Neural cell (in vitro differentiated cells): Measurements from ENCODE around the gene CCP110. TPM values are rescaled to one million over a fixed set of nuclear protein-coding genes. Genes with fewer than 3 reads are reported as not detected.

Experiments
- H2AFZ ChIP-seq: fragments of 200-600, 300-800 bp; sonication (generic), shearing (Covaris generic); 2 replicates; pipeline ENCODE4 v1.6.0; 2014; ENCODE audit warnings: low read depth, mild to moderate bottlenecking, antibody characterized with exemption, low read length, moderate library complexity
- H3F3A ChIP-seq: fragments of 200-600 bp; shearing (Covaris generic); 2 replicates; pipeline ENCODE4 v1.6.1; 2016; ENCODE audit warnings: mild to moderate bottlenecking, moderate library complexity, mixed read lengths, antibody characterized with exemption, low read length; ENCODE audit not compliant: insufficient read depth, poor library complexity, severe bottlenecking
- H3K27ac ChIP-seq: fragments of 200-600, 300-800 bp; sonication (generic), shearing (Covaris generic); 2 replicates; pipeline ENCODE4 v1.5.1; 2014; ENCODE audit warnings: mild to moderate bottlenecking, low read length, moderate library complexity
- H3K27me3 ChIP-seq: fragments of 300-800, 200-600 bp; sonication (generic), shearing (Covaris generic); 2 replicates; pipeline ENCODE4 v1.6.0; 2014; ENCODE audit warnings: mild to moderate bottlenecking, low read depth, low read length, moderate library complexity; ENCODE audit not compliant: insufficient read depth
- H3K36me3 ChIP-seq: fragments of 300-800, 200-600 bp; sonication (generic), shearing (Covaris generic); 2 replicates; pipeline ENCODE4 v1.5.1; 2014; ENCODE audit warnings: mild to moderate bottlenecking, antibody characterized with exemption, low read length, moderate library complexity; ENCODE audit not compliant: insufficient read depth
- H3K4me2 ChIP-seq: fragments of 300-800, 200-600 bp; sonication (generic), shearing (Covaris generic); 2 replicates; pipeline ENCODE4 v1.6.0; 2014; ENCODE audit warnings: mild to moderate bottlenecking, low read length
- H3K4me3 ChIP-seq: fragments of 300-800, 200-600 bp; sonication (generic), shearing (Covaris generic); 2 replicates; pipeline ENCODE4 v1.5.1; 2014; ENCODE audit warnings: mild to moderate bottlenecking, low read length, moderate library complexity
- H3K79me2 ChIP-seq: fragments of 200-600 bp; shearing (Covaris generic); replicated peaks from 2 replicates; pipeline ENCODE4 v1.6.0; 2014; ENCODE audit warnings: mild to moderate bottlenecking, low read length, moderate library complexity; ENCODE audit not compliant: insufficient read depth
- H3K9ac ChIP-seq: fragments of 300-800, 200-600 bp; sonication (generic), shearing (Covaris generic); 2 replicates; pipeline ENCODE4 v1.6.1; 2016; ENCODE audit warnings: mild to moderate bottlenecking, low read length, mixed read lengths
- H3K9me2 ChIP-seq: fragments of 200-600 bp; shearing (Covaris generic); 2 replicates; pipeline ENCODE4 v1.6.1; 2016; ENCODE audit warnings: mild to moderate bottlenecking, low read length, mixed read lengths; ENCODE audit not compliant: insufficient read depth
- H3K9me3 ChIP-seq: fragments of 200-600, 300-800 bp; sonication (generic), shearing (Covaris generic); 2 replicates; pipeline ENCODE4 v1.6.1; 2016; ENCODE audit warnings: mild to moderate bottlenecking, mixed run types, low read length, moderate library complexity, mixed read lengths
- H4K20me1 ChIP-seq: fragments of 200-600 bp; shearing (Covaris generic); 2 replicates; pipeline ENCODE4 v1.6.1; 2016; ENCODE audit warnings: mild to moderate bottlenecking, mixed run types; ENCODE audit not compliant: insufficient read depth
- EP300 ChIP-seq: fragments of 450-650 bp; conservative IDR thresholded peaks from 2 replicates; pipeline ENCODE4 v1.6.1; 2014; ENCODE audit warnings: antibody characterized with exemption, mild to moderate bottlenecking, moderate library complexity; ENCODE audit not compliant: poor library complexity, severe bottlenecking
- EZH2 ChIP-seq: fragments of 200-600, 300-800 bp; shearing (Covaris generic), sonication (generic); IDR thresholded peaks from 2 replicates; pipeline ENCODE4 v1.6.1; 2014; ENCODE audit warnings: antibody characterized with exemption, low read length, borderline replicate concordance, mild to moderate bottlenecking; ENCODE audit not compliant: insufficient read depth, poor library complexity, severe bottlenecking
- MXI1 ChIP-seq: fragments of 450-650 bp; conservative IDR thresholded peaks from 2 replicates; pipeline ENCODE4 v1.6.1; 2014; ENCODE audit warnings: antibody characterized with exemption, mild to moderate bottlenecking; ENCODE audit not compliant: poor library complexity, severe bottlenecking
- POLR2AphosphoS5 ChIP-seq: IDR thresholded peaks from 2 replicates; pipeline ENCODE4 v1.6.1; 2012
- RAD21 ChIP-seq: fragments of 450-650 bp; conservative IDR thresholded peaks from 2 replicates; pipeline ENCODE4 v1.6.1; 2014; ENCODE audit warnings: antibody characterized with exemption, mild to moderate bottlenecking, moderate library complexity
- SMC3 ChIP-seq: fragments of 450-650 bp; conservative IDR thresholded peaks from 2 replicates; pipeline ENCODE4 v1.6.1; 2014; ENCODE audit warnings: antibody characterized with exemption, mild to moderate bottlenecking, moderate library complexity; ENCODE audit not compliant: poor library complexity
- TAF1 ChIP-seq: IDR thresholded peaks from 2 replicates; pipeline ENCODE4 v1.6.1; 2012; ENCODE audit warnings: low read depth
- polyA plus RNA-seq: library from polyadenylated mRNA; depleted of rRNA; stranded (reverse); fragments of >200 nt; gene quantifications from 2 replicates; pipeline ENCODE4 v1.2.3, GENCODE V29; 2014
- TF ChIP-seq, protein P1 (sequence below): IDR thresholded peaks from 2 replicates; pipeline ENCODE4 v1.6.1; 2012; ENCODE audit warnings: borderline replicate concordance
- TF ChIP-seq, protein P2 (sequence below): fragments of 450-650 bp; IDR thresholded peaks from 2 replicates; pipeline ENCODE4 v1.5.1; 2014; ENCODE audit warnings: antibody characterized with exemption, mild to moderate bottlenecking, moderate library complexity; ENCODE audit not compliant: poor library complexity, severe bottlenecking

CCP110 gene
- polyA plus RNA-seq, 1 donor from 2014 or later, result 40.3 TPM

- Histone ChIP-seq H3K9ac (no peak overlapping the region), H2AFZ (no peak overlapping the region), H3K27ac (no peak overlapping the region), H3K9me3 (no peaks in the 10 kb centered on the region), H3K36me3 (peaks cover 5% of the 10 kb centered on the region), H3K9me2 (no peaks in the 10 kb centered on the region), H3K4me3 (no peak overlapping the region), H3K27me3 (no peaks in the 10 kb centered on the region), H3F3A (no peaks in the 10 kb centered on the region), H3K4me2 (no peak overlapping the region), H4K20me1 (no peaks in the 10 kb centered on the region), H3K79me2 (no peaks in the 10 kb centered on the region)
- TF ChIP-seq MXI1, result no peak
- TF ChIP-seq RAD21, result no peak
- no peak for TF ChIP-seq SMC3
- TF ChIP-seq, protein P1, sequence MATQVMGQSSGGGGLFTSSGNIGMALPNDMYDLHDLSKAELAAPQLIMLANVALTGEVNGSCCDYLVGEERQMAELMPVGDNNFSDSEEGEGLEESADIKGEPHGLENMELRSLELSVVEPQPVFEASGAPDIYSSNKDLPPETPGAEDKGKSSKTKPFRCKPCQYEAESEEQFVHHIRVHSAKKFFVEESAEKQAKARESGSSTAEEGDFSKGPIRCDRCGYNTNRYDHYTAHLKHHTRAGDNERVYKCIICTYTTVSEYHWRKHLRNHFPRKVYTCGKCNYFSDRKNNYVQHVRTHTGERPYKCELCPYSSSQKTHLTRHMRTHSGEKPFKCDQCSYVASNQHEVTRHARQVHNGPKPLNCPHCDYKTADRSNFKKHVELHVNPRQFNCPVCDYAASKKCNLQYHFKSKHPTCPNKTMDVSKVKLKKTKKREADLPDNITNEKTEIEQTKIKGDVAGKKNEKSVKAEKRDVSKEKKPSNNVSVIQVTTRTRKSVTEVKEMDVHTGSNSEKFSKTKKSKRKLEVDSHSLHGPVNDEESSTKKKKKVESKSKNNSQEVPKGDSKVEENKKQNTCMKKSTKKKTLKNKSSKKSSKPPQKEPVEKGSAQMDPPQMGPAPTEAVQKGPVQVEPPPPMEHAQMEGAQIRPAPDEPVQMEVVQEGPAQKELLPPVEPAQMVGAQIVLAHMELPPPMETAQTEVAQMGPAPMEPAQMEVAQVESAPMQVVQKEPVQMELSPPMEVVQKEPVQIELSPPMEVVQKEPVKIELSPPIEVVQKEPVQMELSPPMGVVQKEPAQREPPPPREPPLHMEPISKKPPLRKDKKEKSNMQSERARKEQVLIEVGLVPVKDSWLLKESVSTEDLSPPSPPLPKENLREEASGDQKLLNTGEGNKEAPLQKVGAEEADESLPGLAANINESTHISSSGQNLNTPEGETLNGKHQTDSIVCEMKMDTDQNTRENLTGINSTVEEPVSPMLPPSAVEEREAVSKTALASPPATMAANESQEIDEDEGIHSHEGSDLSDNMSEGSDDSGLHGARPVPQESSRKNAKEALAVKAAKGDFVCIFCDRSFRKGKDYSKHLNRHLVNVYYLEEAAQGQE, result no peak
- TF ChIP-seq EP300, result no peak
- TF ChIP-seq TAF1, result no peak
- TF ChIP-seq POLR2AphosphoS5, result no peak
- no peak for TF ChIP-seq EZH2
- TF ChIP-seq, protein P2, sequence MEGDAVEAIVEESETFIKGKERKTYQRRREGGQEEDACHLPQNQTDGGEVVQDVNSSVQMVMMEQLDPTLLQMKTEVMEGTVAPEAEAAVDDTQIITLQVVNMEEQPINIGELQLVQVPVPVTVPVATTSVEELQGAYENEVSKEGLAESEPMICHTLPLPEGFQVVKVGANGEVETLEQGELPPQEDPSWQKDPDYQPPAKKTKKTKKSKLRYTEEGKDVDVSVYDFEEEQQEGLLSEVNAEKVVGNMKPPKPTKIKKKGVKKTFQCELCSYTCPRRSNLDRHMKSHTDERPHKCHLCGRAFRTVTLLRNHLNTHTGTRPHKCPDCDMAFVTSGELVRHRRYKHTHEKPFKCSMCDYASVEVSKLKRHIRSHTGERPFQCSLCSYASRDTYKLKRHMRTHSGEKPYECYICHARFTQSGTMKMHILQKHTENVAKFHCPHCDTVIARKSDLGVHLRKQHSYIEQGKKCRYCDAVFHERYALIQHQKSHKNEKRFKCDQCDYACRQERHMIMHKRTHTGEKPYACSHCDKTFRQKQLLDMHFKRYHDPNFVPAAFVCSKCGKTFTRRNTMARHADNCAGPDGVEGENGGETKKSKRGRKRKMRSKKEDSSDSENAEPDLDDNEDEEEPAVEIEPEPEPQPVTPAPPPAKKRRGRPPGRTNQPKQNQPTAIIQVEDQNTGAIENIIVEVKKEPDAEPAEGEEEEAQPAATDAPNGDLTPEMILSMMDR, result no peak
Observed at GRCh38 chr16:19563377-19563776, 39.6 kb downstream of the CCP110 start.

GRCh38 chr16:19566362-19566761, 42.6 kb downstream of the CCP110 start:
- H3K4me3 ChIP-seq, result no peak overlapping the region
- no peaks in the 10 kb centered on the region for H3F3A ChIP-seq
- H3K27ac ChIP-seq, result no peak overlapping the region
- no peak overlapping the region for H3K9ac ChIP-seq
- no peaks in the 10 kb centered on the region for H3K9me2 ChIP-seq
- H4K20me1 ChIP-seq, result no peaks in the 10 kb centered on the region
- H3K27me3 ChIP-seq, result no peaks in the 10 kb centered on the region
- no peak overlapping the region for H3K4me2 ChIP-seq
- no peaks in the 10 kb centered on the region for H3K79me2 ChIP-seq
- peaks cover 5% of the 10 kb centered on the region for H3K36me3 ChIP-seq
- H3K9me3 ChIP-seq, result no peaks in the 10 kb centered on the region
- TF ChIP-seq EP300, result no peak
- TF ChIP-seq, protein P2, result no peak
- TF ChIP-seq MXI1, result no peak
- TF ChIP-seq EZH2, result no peak
- no peak overlapping the region for H2AFZ ChIP-seq
